GM13976 (cell line): ENCODE measurements around the gene PDGFD.

Experiments
- DNase-seq: peaks from one replicate; pipeline ENCODE4 v3.0.0; 2012; ENCODE audit warnings: low spot score
- in situ Hi-C: fragments of 300-500 bp; cut with MboI; formaldehyde crosslinking; loops from one replicate; pipeline ENCODE4 v1.12.0; 2022; ENCODE audit warnings: low sequenced_read_pairs, mixed read lengths, inconsistent platforms; ENCODE audit not compliant: unreplicated experiment
- TF ChIP-seq, protein P1 (sequence below): IDR thresholded peaks from 2 replicates; pipeline ENCODE4 v1.5.1; 2012; ENCODE audit warnings: borderline replicate concordance, mild to moderate bottlenecking; ENCODE audit not compliant: insufficient read depth; ENCODE audit errors: extremely low read depth, missing control alignments, control extremely low read depth

The PDGFD gene

GRCh38 chr11:104078995-104079394 lies 85.0 kb downstream of the PDGFD start:
- in situ Hi-C loops: no loop called here
- TF ChIP-seq, protein P1, sequence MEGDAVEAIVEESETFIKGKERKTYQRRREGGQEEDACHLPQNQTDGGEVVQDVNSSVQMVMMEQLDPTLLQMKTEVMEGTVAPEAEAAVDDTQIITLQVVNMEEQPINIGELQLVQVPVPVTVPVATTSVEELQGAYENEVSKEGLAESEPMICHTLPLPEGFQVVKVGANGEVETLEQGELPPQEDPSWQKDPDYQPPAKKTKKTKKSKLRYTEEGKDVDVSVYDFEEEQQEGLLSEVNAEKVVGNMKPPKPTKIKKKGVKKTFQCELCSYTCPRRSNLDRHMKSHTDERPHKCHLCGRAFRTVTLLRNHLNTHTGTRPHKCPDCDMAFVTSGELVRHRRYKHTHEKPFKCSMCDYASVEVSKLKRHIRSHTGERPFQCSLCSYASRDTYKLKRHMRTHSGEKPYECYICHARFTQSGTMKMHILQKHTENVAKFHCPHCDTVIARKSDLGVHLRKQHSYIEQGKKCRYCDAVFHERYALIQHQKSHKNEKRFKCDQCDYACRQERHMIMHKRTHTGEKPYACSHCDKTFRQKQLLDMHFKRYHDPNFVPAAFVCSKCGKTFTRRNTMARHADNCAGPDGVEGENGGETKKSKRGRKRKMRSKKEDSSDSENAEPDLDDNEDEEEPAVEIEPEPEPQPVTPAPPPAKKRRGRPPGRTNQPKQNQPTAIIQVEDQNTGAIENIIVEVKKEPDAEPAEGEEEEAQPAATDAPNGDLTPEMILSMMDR: no peak
- DNase-seq: no peak

DNA sequence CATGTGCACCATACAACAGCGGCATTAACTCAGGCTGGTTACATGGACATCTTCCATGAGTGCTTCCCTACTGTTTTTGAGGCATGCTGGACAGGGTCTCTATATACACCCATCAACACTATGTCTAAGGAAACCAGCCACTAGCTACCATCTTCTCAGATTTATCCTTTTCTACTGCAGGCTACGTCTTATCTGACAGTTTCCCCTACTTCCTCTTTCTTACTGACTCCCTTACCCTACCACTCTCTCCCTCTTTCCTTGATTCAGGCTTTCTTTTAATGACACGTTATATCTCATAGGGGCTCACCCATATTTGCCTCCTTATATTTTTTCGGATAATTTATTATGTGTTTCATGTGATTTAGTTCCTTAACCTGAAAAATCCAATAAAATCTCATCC lies 85.7 kb downstream of the PDGFD start:
- DNase-seq: no peak
- in situ Hi-C loops: no loop called here
- TF ChIP-seq, protein P1: no peak

DNA sequence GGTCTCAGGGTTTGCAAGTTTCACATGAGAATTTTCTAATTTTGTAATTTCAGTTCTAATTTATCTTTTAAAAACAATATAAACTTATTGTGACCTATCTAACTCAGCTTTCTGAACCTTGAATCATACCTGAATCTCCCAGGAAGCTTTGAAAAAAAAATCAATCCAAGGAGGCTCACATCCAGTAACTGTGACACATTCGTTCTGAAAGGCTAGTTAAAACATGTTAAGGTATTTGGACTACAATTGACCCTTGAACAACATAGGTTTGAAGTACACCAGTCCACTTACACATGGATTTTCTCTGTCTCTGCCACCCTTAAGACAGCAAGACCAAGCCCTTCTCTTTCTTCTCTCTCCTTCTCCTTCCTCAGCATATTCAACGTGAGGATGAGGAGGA lies 87.5 kb downstream of the PDGFD start:
- in situ Hi-C loops: no loop called here
- TF ChIP-seq, protein P1: no peak

DNA sequence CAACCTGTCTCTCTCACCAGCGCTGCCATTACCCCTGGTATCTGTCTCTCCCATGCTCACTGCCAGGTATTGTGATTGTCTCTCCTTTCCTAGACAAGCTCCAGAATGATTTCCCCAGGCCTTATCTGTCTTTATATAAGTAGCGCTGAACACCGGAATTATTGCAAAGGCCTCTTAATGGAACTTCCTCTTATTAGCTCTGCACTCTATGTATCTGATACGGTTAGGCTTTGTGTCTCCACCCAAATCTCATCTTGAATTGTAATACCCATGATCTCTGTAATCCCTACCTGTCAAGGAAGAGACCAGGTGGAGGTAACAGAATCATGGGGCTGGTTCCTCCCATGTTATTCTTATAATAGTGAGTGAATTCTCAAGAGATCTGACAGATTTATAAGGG lies 88.2 kb downstream of the PDGFD start:
- in situ Hi-C loops: no loop called here
- DNase-seq: no peak
- TF ChIP-seq, protein P1: no peak

More for the DNA sequence above, 87.5 kb downstream of the PDGFD start:
- no peak for DNase-seq

DNA sequence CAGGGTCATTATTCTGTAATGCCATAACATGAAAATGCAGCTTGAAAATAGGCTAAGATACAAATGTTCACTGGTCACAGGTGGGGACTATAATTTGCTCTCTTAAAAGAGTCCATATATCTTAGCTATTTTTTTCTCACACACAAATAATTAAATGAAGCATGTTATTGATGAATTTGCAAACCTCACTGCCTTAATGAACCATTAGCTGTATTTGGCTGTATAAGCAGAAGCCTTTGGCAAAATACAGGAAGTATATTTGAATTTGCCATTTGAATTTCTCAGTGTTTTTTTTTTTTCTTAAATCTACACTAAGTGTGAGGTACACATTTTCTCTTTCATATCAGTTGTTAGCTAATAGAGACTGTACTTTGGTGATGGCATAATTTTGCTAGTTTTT lies 88.9 kb downstream of the PDGFD start:
- TF ChIP-seq, protein P1: no peak
- DNase-seq: no peak
- in situ Hi-C loops: no loop called here

- in situ Hi-C loops: no loop called here
- no peak for DNase-seq
- TF ChIP-seq, protein P1: no peak
These were observed 89.8 kb downstream of the PDGFD start for GRCh38 chr11:104073950-104074705.
